ENCODE measurements around the gene LRRC30. TPM values are rescaled to one million over a fixed set of nuclear protein-coding genes. Genes with fewer than 3 reads are reported as not detected.

The LRRC30 gene
- total RNA-seq, 1 donor from 2014 or later, result not detected

- intact Hi-C loops (cut with micrococcal nuclease), result no loop called here
These were observed 1.3 kb downstream of the LRRC30 start for GRCh38 chr18:7232218-7232617.

DNA sequence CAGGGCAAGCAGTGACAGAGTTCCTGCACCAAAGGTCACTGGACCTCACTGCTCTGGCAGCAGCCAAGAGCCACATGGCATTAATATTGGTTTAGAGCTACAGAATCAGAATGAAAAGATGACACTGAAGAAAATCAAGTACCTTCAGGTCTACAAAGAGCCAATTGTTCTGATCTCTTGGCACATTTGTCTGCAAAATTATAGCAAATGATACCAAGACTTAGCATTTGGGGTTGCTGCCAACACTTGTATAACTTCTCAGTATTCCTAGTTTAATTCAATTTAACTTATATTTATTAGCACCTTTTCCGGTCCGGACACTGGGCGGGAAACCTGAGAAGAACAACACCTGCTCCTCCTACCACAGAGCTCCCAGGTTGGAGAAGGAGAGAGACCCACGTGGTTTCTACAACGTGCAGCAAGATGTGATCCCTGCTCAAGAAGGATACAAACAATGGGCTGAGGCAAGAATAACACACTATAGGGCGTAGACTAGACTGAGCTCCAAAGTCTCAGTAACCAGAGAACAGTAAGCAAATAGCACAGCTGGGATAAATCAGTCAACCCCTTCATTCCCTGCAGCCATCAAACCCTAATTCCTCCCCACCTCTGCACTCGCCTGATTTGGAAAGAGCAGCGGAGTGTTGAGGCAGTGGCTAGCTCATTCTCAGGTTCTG is 2.4 kb downstream of the LRRC30 start:
- H3K4me3 ChIP-seq, result no peak overlapping the region
- intact Hi-C loops (cut with micrococcal nuclease), result no loop called here

More at GRCh38 chr18:7232218-7232617, 1.3 kb downstream of the LRRC30 start:
- Histone ChIP-seq H3K27me3 (ENCODE audit: low read depth) (no peaks in the 10 kb centered on the region), H3K27ac (replicated peaks) (no peak overlapping the region), H3K4me3 (no peak overlapping the region), H3K4me1 (peaks cover 36% of the 10 kb centered on the region), H3K36me3 (no peaks in the 10 kb centered on the region), H3K9me3 (replicated peaks) (no peaks in the 10 kb centered on the region)
- TF ChIP-seq, protein P1, sequence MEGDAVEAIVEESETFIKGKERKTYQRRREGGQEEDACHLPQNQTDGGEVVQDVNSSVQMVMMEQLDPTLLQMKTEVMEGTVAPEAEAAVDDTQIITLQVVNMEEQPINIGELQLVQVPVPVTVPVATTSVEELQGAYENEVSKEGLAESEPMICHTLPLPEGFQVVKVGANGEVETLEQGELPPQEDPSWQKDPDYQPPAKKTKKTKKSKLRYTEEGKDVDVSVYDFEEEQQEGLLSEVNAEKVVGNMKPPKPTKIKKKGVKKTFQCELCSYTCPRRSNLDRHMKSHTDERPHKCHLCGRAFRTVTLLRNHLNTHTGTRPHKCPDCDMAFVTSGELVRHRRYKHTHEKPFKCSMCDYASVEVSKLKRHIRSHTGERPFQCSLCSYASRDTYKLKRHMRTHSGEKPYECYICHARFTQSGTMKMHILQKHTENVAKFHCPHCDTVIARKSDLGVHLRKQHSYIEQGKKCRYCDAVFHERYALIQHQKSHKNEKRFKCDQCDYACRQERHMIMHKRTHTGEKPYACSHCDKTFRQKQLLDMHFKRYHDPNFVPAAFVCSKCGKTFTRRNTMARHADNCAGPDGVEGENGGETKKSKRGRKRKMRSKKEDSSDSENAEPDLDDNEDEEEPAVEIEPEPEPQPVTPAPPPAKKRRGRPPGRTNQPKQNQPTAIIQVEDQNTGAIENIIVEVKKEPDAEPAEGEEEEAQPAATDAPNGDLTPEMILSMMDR (IDR thresholded peaks at IDR 0.05; ENCODE audit: borderline replicate concordance), result no peak
- DNase-seq, result no peak

DNA sequence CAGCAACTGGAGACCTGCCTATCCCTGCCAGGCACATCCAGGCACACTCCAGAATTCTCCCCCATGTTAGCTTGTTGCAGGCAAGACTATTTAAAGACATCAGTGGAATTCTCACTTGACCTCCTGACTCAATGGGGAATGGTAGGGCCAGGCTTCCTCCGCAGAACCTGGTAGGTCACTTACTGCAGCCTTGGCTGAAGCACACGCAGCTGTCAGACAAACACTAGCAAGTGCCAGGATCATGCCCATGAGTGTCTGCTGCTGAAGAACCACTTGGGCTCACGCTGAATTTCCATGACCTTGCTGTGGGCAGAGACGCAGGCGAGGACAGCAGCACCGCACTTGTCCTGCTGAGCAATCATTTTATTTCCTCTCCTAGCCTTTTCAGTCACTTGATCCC is 3.2 kb downstream of the LRRC30 start:
- peak; percentile 64 for DNase-seq
- Histone ChIP-seq H3K27me3 (ENCODE audit: low read depth) (no peaks in the 10 kb centered on the region), H3K4me3 (no peak overlapping the region), H3K27ac (replicated peaks) (peak overlapping the region; percentile 86), H3K36me3 (no peaks in the 10 kb centered on the region), H3K4me1 (peaks cover 42% of the 10 kb centered on the region), H3K9me3 (replicated peaks) (no peaks in the 10 kb centered on the region)
- TF ChIP-seq, protein P1 (IDR thresholded peaks at IDR 0.05; ENCODE audit: borderline replicate concordance), result no peak
- intact Hi-C loops (cut with micrococcal nuclease), result no loop called here

More for the DNA sequence above, 2.4 kb downstream of the LRRC30 start:
- TF ChIP-seq, protein P1 (IDR thresholded peaks at IDR 0.05; ENCODE audit: borderline replicate concordance), result no peak
- Histone ChIP-seq H3K9me3 (replicated peaks) (no peaks in the 10 kb centered on the region), H3K36me3 (no peaks in the 10 kb centered on the region), H3K27me3 (ENCODE audit: low read depth) (no peaks in the 10 kb centered on the region), H3K27ac (replicated peaks) (peak overlapping the region; percentile 86), H3K4me1 (peaks cover 45% of the 10 kb centered on the region)
- DNase-seq, result no peak

GRCh38 chr18:7234956-7235355 is 4.1 kb downstream of the LRRC30 start:
- peak overlapping the region; percentile 86 for H3K27ac ChIP-seq (replicated peaks)
- H3K4me1 ChIP-seq, result peaks cover 36% of the 10 kb centered on the region
- DNase-seq, result no peak
- intact Hi-C loops (cut with micrococcal nuclease), result no loop called here
- no peak overlapping the region for H3K4me3 ChIP-seq
- TF ChIP-seq, protein P1 (IDR thresholded peaks at IDR 0.05; ENCODE audit: borderline replicate concordance), result no peak
- no peaks in the 10 kb centered on the region for H3K9me3 ChIP-seq (replicated peaks)
- H3K36me3 ChIP-seq, result no peaks in the 10 kb centered on the region
- no peaks in the 10 kb centered on the region for H3K27me3 ChIP-seq (ENCODE audit: low read depth)

GRCh38 chr18:7236072-7236471 is 5.2 kb downstream of the LRRC30 start:
- DNase-seq, result no peak
- TF ChIP-seq, protein P1 (IDR thresholded peaks at IDR 0.05; ENCODE audit: borderline replicate concordance), result no peak
- peaks cover 32% of the 10 kb centered on the region for H3K4me1 ChIP-seq
- no peak overlapping the region for H3K4me3 ChIP-seq
- no peaks in the 10 kb centered on the region for H3K27me3 ChIP-seq (ENCODE audit: low read depth)
- H3K36me3 ChIP-seq, result no peaks in the 10 kb centered on the region
- no peak overlapping the region for H3K27ac ChIP-seq (replicated peaks)
- no peaks in the 10 kb centered on the region for H3K9me3 ChIP-seq (replicated peaks)
- intact Hi-C loops (cut with micrococcal nuclease), result no loop called here
